ENCODE data around the gene BCO2. TPM values are rescaled to one million over a fixed set of nuclear protein-coding genes. Genes with fewer than 3 reads are reported as not detected.

The BCO2 gene
- total and polyA plus RNA-seq, 5 donors from 2014 or later: 0.81 TPM; not detected in 4

GRCh38 chr11:112238041-112238440 lies 62.7 kb downstream of the BCO2 start:
- H3K27me3 ChIP-seq (ENCODE audit: control insufficient read depth, insufficient read depth, low read length): no peaks in the 10 kb centered on the region
- H3K27ac Mint-ChIP-seq: no peak overlapping the region
- H3K36me3 Mint-ChIP-seq: peaks cover 50% of the 10 kb centered on the region
- no peak overlapping the region for H3K4me3 Mint-ChIP-seq
- peaks cover 0 to 5% (median 0%) of the 10 kb centered on the region in 7 donors for H3K9me3 Mint-ChIP-seq
- ATAC-seq (ENCODE audit: low read depth in 2 of 2): no peak
- no peak for DNase-seq
- H3K4me1 Mint-ChIP-seq: peaks cover 0 to 4% (median 0%) of the 10 kb centered on the region in 4 donors
- H3K27me3 Mint-ChIP-seq: no peaks in the 10 kb centered on the region
- H3K4me1 ChIP-seq (ENCODE audit: control insufficient read depth, insufficient read depth, low read length, poor library complexity, severe bottlenecking): no peaks in the 10 kb centered on the region
- H3K27ac ChIP-seq (ENCODE audit: insufficient read depth, low read length, poor library complexity, severe bottlenecking): no peak overlapping the region
- H3K4me3 ChIP-seq (ENCODE audit: low read depth, low read length): no peak overlapping the region
- no peaks in the 10 kb centered on the region for H3K9me3 ChIP-seq (ENCODE audit: control insufficient read depth in 2 of 2, low read length in 2 of 2)
- peaks cover 51% of the 10 kb centered on the region for H3K36me3 ChIP-seq (ENCODE audit: control insufficient read depth, insufficient read depth, low read length)

- Mint-ChIP-seq H3K27me3 (no peaks in the 10 kb centered on the region), H3K36me3 (peaks cover 47% of the 10 kb centered on the region), H3K4me3 (no peak overlapping the region), H3K9me3 (peaks cover 0 to 10% (median 3%) of the 10 kb centered on the region in 7 donors), H3K27ac (no peak overlapping the region), H3K4me1 (no peaks in the 10 kb centered on the region)
- Histone ChIP-seq H3K27ac (ENCODE audit: insufficient read depth, low read length, poor library complexity, severe bottlenecking) (no peak overlapping the region), H3K4me3 (ENCODE audit: low read depth, low read length) (no peak overlapping the region), H3K27me3 (ENCODE audit: control insufficient read depth, insufficient read depth, low read length) (no peaks in the 10 kb centered on the region), H3K4me1 (ENCODE audit: control insufficient read depth, insufficient read depth, low read length, poor library complexity, severe bottlenecking) (no peaks in the 10 kb centered on the region), H3K9me3 (ENCODE audit: control insufficient read depth in 2 of 2, low read length in 2 of 2) (peaks cover 0 to 2% of the 10 kb centered on the region in 2 experiments), H3K36me3 (ENCODE audit: control insufficient read depth, insufficient read depth, low read length) (peaks cover 28% of the 10 kb centered on the region)
- no peak for DNase-seq
- no peak for ATAC-seq (ENCODE audit: low read depth in 2 of 2)
Observed at GRCh38 chr11:112241486-112241885, 66.2 kb downstream of the BCO2 start.

GRCh38 chr11:112247201-112247600 lies 71.9 kb downstream of the BCO2 start:
- Mint-ChIP-seq H3K27ac (no peak overlapping the region), H3K36me3 (peaks cover 24% of the 10 kb centered on the region), H3K9me3 (peaks cover 0 to 10% (median 1%) of the 10 kb centered on the region in 7 donors), H3K4me1 (peaks cover 0 to 4% (median 0%) of the 10 kb centered on the region in 4 donors), H3K27me3 (no peaks in the 10 kb centered on the region), H3K4me3 (no peak overlapping the region)
- no peaks in the 10 kb centered on the region for H3K4me1 ChIP-seq (ENCODE audit: control insufficient read depth, insufficient read depth, low read length, poor library complexity, severe bottlenecking)
- H3K27ac ChIP-seq (ENCODE audit: insufficient read depth, low read length, poor library complexity, severe bottlenecking): no peak overlapping the region
- H3K36me3 ChIP-seq (ENCODE audit: control insufficient read depth, insufficient read depth, low read length): peaks cover 3% of the 10 kb centered on the region
- H3K27me3 ChIP-seq (ENCODE audit: control insufficient read depth, insufficient read depth, low read length): no peaks in the 10 kb centered on the region
- H3K4me3 ChIP-seq (ENCODE audit: low read depth, low read length): no peak overlapping the region
- peaks cover 0 to 2% of the 10 kb centered on the region in 2 experiments for H3K9me3 ChIP-seq (ENCODE audit: control insufficient read depth in 2 of 2, low read length in 2 of 2)
- ATAC-seq (ENCODE audit: low read depth in 2 of 2) (no peak), DNase-seq (no peak)

GRCh38 chr11:112248201-112248600 lies 72.9 kb downstream of the BCO2 start:
- peaks cover 3% of the 10 kb centered on the region for H3K36me3 ChIP-seq (ENCODE audit: control insufficient read depth, insufficient read depth, low read length)
- H3K4me1 ChIP-seq (ENCODE audit: control insufficient read depth, insufficient read depth, low read length, poor library complexity, severe bottlenecking): no peaks in the 10 kb centered on the region
- no peaks in the 10 kb centered on the region for H3K27me3 ChIP-seq (ENCODE audit: control insufficient read depth, insufficient read depth, low read length)
- H3K4me3 Mint-ChIP-seq: no peak overlapping the region
- peaks cover 18% of the 10 kb centered on the region for H3K36me3 Mint-ChIP-seq
- no peaks in the 10 kb centered on the region for H3K27me3 Mint-ChIP-seq
- no peak overlapping the region for H3K27ac Mint-ChIP-seq
- no peak overlapping the region for H3K4me3 ChIP-seq (ENCODE audit: low read depth, low read length)
- H3K9me3 ChIP-seq (ENCODE audit: control insufficient read depth in 2 of 2, low read length in 2 of 2): peaks cover 0 to 2% of the 10 kb centered on the region in 2 experiments
- H3K9me3 Mint-ChIP-seq: peaks cover 0 to 6% (median 1%) of the 10 kb centered on the region in 7 donors
- H3K27ac ChIP-seq (ENCODE audit: insufficient read depth, low read length, poor library complexity, severe bottlenecking): no peak overlapping the region
- peaks cover 0 to 4% (median 0%) of the 10 kb centered on the region in 4 donors for H3K4me1 Mint-ChIP-seq
- no peak for DNase-seq
- no peak for ATAC-seq (ENCODE audit: low read depth in 2 of 2)

GRCh38 chr11:112249871-112250610 lies 74.7 kb downstream of the BCO2 start:
- Mint-ChIP-seq H3K4me3 (no peak overlapping the region), H3K4me1 (peaks cover 0 to 4% (median 0%) of the 10 kb centered on the region in 4 donors), H3K27ac (no peak overlapping the region), H3K27me3 (no peaks in the 10 kb centered on the region), H3K9me3 (no peaks in the 10 kb centered on the region), H3K36me3 (peaks cover 8% of the 10 kb centered on the region)
- Histone ChIP-seq H3K27ac (ENCODE audit: insufficient read depth, low read length, poor library complexity, severe bottlenecking) (no peak overlapping the region), H3K27me3 (ENCODE audit: control insufficient read depth, insufficient read depth, low read length) (no peaks in the 10 kb centered on the region), H3K9me3 (ENCODE audit: control insufficient read depth in 2 of 2, low read length in 2 of 2) (peaks cover 0 to 2% of the 10 kb centered on the region in 2 experiments), H3K4me3 (ENCODE audit: low read depth, low read length) (no peak overlapping the region), H3K36me3 (ENCODE audit: control insufficient read depth, insufficient read depth, low read length) (no peaks in the 10 kb centered on the region), H3K4me1 (ENCODE audit: control insufficient read depth, insufficient read depth, low read length, poor library complexity, severe bottlenecking) (no peaks in the 10 kb centered on the region)
- no peak for DNase-seq
- ATAC-seq (ENCODE audit: low read depth in 2 of 2): no peak

- Mint-ChIP-seq H3K4me3 (no peak overlapping the region), H3K27me3 (no peaks in the 10 kb centered on the region), H3K9me3 (no peaks in the 10 kb centered on the region), H3K4me1 (no peaks in the 10 kb centered on the region), H3K36me3 (peaks cover 15% of the 10 kb centered on the region), H3K27ac (peak overlapping the region in 1 of 3 donors; percentile 14)
- H3K27me3 ChIP-seq (ENCODE audit: control insufficient read depth, insufficient read depth, low read length): no peaks in the 10 kb centered on the region
- H3K4me3 ChIP-seq (ENCODE audit: low read depth, low read length): no peak overlapping the region
- no peaks in the 10 kb centered on the region for H3K9me3 ChIP-seq (ENCODE audit: control insufficient read depth in 2 of 2, low read length in 2 of 2)
- H3K4me1 ChIP-seq (ENCODE audit: control insufficient read depth, insufficient read depth, low read length, poor library complexity, severe bottlenecking): no peaks in the 10 kb centered on the region
- no peak overlapping the region for H3K27ac ChIP-seq (ENCODE audit: insufficient read depth, low read length, poor library complexity, severe bottlenecking)
- ATAC-seq (ENCODE audit: low read depth in 2 of 2) (no peak), DNase-seq (no peak)
- no peaks in the 10 kb centered on the region for H3K36me3 ChIP-seq (ENCODE audit: control insufficient read depth, insufficient read depth, low read length)
Observed at GRCh38 chr11:112253605-112254242, 78.4 kb downstream of the BCO2 start.

GRCh38 chr11:112255067-112255720 lies 79.9 kb downstream of the BCO2 start:
- Histone ChIP-seq H3K4me1 (ENCODE audit: control insufficient read depth, insufficient read depth, low read length, poor library complexity, severe bottlenecking) (no peaks in the 10 kb centered on the region), H3K9me3 (ENCODE audit: control insufficient read depth in 2 of 2, low read length in 2 of 2) (no peaks in the 10 kb centered on the region), H3K36me3 (ENCODE audit: control insufficient read depth, insufficient read depth, low read length) (no peaks in the 10 kb centered on the region), H3K27ac (ENCODE audit: insufficient read depth, low read length, poor library complexity, severe bottlenecking) (no peak overlapping the region), H3K27me3 (ENCODE audit: control insufficient read depth, insufficient read depth, low read length) (no peaks in the 10 kb centered on the region), H3K4me3 (ENCODE audit: low read depth, low read length) (no peak overlapping the region)
- no peak overlapping the region for H3K27ac Mint-ChIP-seq
- H3K36me3 Mint-ChIP-seq: peaks cover 10% of the 10 kb centered on the region
- H3K4me1 Mint-ChIP-seq: no peaks in the 10 kb centered on the region
- H3K4me3 Mint-ChIP-seq: no peak overlapping the region
- ATAC-seq (ENCODE audit: low read depth in 2 of 2): no peak
- H3K9me3 Mint-ChIP-seq: no peaks in the 10 kb centered on the region
- no peak for DNase-seq
- H3K27me3 Mint-ChIP-seq: no peaks in the 10 kb centered on the region
